Activated CD4-positive, CD25-positive, alpha-beta regulatory T cell (primary cell): ENCODE measurements around the gene ASPHD1.
"Not testable (repeated sequence)": the region's sequence is repeated elsewhere in the genome, so short reads cannot be mapped to it uniquely, and the experiment has no call there.

Experiments
- DNase-seq, 4 experiments: peaks; one replicate each; lab custom pipeline; 2025; lab: John Stamatoyannopoulos, UW

Gene ASPHD1

DNA sequence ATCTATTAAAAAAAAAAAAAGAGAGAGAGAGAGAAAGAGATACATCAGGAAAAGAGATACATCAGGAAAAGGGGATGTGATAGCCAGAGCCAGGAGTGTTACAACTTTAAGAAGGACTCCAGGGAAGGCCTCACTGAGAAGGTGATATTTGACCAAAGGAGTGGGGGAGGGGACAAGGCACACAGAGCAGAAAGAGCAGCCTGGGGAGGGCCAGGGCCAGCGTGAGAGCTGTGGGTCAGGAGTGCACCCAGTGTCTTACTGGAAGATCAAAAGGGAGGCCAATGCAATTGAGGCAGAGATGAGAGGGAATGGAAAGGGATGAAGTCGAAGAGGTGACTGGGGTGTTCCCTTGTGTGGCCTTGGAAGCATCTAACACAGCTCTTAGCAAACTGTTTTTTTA lies 7.7 kb downstream of the ASPHD1 start:
- DNase-seq, result no peak

- DNase-seq, result no peak
These were observed 8.5 kb downstream of the ASPHD1 start for GRCh38 chr16:29908719-29909220.

GRCh38 chr16:29909391-29909790 lies 9.1 kb downstream of the ASPHD1 start:
- DNase-seq, result no peak

GRCh38 chr16:29909851-29910250 lies 9.6 kb downstream of the ASPHD1 start:
- not testable (repeated sequence) for DNase-seq

DNA sequence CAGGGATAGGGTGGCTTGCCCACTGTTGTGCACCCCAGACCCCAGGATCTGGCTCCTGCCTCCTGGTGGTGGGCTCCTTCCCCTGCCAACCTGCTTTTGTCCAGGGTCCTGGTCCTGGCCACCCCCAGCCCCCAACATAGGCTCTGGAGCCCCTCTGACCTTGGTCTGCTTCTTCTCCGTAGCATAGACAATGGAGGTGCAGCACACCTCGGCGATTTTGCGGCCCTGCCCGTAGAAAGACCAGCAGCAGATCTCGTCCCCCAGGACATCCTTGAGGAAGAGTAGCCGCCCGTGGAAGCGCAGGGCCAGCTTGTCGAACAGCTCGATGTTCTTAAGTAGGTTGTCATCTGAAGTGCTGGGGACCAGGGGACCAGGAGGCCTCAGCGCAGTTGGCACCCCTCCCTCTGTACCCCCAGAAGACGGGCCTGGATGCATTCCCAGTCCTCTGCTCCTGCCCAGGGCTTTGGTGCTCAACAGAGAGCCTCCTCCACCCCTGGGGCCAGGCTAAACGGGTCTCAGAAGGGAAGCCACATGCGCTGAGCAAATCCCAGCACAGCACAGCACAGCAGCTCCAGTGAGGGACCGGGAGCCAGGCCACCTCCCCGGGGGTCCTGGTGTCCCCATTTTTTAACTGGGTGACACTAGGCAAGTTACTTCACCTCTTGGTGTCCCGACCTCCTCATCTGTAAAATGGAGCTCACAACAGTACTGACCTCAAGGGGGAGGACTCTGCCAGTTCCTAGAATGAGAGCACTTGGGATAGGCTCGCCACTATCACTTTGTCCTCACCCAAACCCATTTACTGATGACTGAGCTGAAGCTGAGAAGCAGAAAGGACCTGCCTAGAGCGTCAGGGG lies 10.8 kb downstream of the ASPHD1 start:
- DNase-seq, result no peak

- no peak for DNase-seq
These were observed 11.4 kb downstream of the ASPHD1 start for GRCh38 chr16:29911676-29912010.

GRCh38 chr16:29912087-29912486 lies 11.8 kb downstream of the ASPHD1 start:
- no peak for DNase-seq

DNA sequence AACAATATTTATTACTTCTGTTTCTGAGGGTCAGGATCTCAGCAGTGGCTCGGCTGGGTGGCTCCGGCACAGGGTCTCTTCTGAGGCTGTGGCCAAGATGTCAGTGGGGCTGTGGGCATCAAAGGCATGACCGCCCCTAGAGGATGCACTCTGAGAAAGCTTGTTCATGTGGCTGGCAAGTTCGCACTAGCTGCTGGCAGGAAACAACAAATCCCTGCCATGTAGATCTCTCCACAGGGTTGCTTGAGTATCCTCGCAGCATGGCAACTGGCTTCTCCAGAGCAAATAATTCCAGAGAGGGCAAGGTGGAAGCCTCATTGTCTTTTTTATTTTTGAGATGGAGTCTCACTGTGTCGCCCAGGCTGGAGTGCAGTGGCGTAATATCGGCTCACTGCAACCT lies 13.2 kb downstream of the ASPHD1 start:
- no peak for DNase-seq

- DNase-seq, result no peak
These were observed 15.4 kb downstream of the ASPHD1 start for GRCh38 chr16:29915590-29916247.

GRCh38 chr16:29916979-29917378 lies 16.7 kb downstream of the ASPHD1 start:
- DNase-seq, result no peak

GRCh38 chr16:29920288-29921033 lies 20.2 kb downstream of the ASPHD1 start:
- no peak for DNase-seq

- DNase-seq, result no peak
These were observed 20.7 kb downstream of the ASPHD1 start for GRCh38 chr16:29921034-29921385.

- DNase-seq, result no peak
These were observed 22.0 kb downstream of the ASPHD1 start for GRCh38 chr16:29922326-29922725.

DNA sequence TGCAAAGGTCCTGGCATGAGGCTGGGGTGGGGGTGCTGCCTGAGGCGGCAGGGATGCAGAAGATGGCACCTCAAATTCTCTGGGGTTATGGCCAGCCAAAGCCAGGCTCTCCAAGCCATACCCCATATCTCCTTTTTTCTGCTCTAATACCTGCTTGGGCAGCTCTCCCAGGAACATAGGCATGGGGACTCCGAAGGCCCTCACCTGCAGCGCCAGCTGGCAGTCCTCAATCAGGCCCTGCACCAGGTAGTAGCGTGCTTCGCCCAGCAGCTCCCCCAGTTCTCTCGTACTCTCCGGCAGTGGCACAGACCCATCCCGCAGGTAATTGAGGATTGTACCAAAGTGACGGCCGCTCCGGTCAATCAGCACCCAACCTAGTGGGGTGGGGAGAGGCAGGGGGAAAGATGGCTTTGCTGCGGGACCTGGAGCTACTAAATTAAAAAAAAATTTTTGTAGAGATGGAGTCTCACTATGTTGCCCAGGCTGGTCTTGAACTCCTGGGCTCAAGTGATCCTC lies 22.8 kb downstream of the ASPHD1 start:
- no peak for DNase-seq

DNA sequence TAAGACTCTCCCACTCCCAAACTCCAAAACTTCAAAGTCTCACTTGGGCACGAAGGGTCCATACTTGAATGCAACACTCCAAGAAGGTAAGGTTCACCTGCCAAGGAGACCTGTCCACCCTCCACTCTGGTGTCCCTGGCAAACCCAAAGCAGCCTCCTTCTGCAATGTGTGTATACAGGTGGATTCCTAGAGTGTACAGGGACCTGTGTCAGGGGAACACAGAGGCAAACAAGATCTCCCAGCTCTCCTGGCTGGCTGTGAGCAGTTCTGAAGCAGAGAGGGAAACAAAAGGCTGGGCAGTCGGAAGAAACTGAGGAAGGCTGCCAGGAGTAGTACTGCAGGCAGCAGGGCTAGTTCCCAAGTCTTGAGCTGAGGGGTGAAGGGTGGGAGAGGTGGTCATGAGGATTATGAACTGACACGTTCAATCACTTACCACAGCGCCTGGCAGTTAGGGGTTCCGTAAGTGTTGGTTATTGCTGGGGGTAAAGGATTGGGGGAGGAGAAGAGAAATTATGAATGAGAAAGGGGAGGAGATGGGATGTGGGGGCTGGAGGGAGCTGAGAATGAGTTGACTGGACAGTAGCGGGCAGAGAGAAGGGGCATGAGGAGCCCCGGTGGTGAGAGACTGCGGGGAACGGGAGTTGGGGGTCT lies 24.9 kb downstream of the ASPHD1 start:
- DNase-seq, result no peak

- peak; percentile 74 to 81 (median 76) for DNase-seq
These were observed 25.8 kb downstream of the ASPHD1 start, which contains the start of gene KCTD13 for GRCh38 chr16:29925781-29926710. TSS of gene KCTD13 (minus strand) at chr16:29926226. CDS start at chr16:29926033, 193 bp downstream.

DNA sequence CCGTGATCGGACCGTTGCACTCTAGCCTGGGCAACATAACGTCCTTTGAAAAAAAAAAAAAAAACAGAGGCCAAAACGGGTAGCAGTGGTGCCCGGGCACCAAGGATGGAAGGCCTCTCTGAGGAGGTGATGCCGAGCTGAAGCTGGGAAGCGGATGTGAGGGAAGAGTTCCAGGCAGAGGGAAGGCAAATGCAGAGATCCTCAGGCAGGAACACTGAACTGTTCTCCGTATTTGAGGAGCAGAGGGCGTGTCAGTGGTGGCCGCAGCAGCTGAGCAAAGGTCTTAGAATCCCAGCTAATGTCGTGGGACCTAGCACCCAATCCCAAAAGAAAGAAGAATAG lies 26.4 kb downstream of the ASPHD1 start:
- DNase-seq, result no peak

- DNase-seq, result no peak
These were observed 27.0 kb downstream of the ASPHD1 start for GRCh38 chr16:29927070-29927905.

GRCh38 chr16:29931750-29932149 lies 31.5 kb downstream of the ASPHD1 start:
- DNase-seq, result not testable (repeated sequence)

- DNase-seq, result no peak
These were observed 40.4 kb downstream of the ASPHD1 start for GRCh38 chr16:29940656-29941055.
